GM12864 (cell line): Measurements from ENCODE around the gene TRERF1.

ENCODE experiments used
- DNase-seq: peaks from one replicate; pipeline ENCODE4 v3.0.0-alpha.2; 2011; ENCODE audit warnings: low read depth
- H3K4me3 ChIP-seq: 2 replicates; pipeline ENCODE4 v1.5.1; 2011; ENCODE audit warnings: mild to moderate bottlenecking, low read depth, low read length, control low read depth
- CTCF ChIP-seq: IDR thresholded peaks from 2 replicates; pipeline ENCODE4 v1.5.1; 2011; ENCODE audit warnings: low read depth, mild to moderate bottlenecking, moderate library complexity, low read length, control low read depth, inconsistent platforms; ENCODE audit errors: missing control alignments

Gene TRERF1

GRCh38 chr6:42271834-42272805 lies 179.6 kb downstream of the TRERF1 start:
- TF ChIP-seq CTCF: no peak
- no peak overlapping the region for H3K4me3 ChIP-seq
- no peak for DNase-seq

GRCh38 chr6:42269974-42270510 lies 181.7 kb downstream of the TRERF1 start:
- TF ChIP-seq CTCF: no peak
- no peak overlapping the region for H3K4me3 ChIP-seq
- DNase-seq: peak; percentile 67

GRCh38 chr6:42269553-42269952 lies 182.2 kb downstream of the TRERF1 start:
- TF ChIP-seq CTCF: no peak
- no peak overlapping the region for H3K4me3 ChIP-seq
- DNase-seq: peak; percentile 94

GRCh38 chr6:42268835-42269204 lies 182.9 kb downstream of the TRERF1 start:
- TF ChIP-seq CTCF: no peak
- H3K4me3 ChIP-seq: no peak overlapping the region
- DNase-seq: no peak

GRCh38 chr6:42268016-42268834 lies 183.5 kb downstream of the TRERF1 start:
- H3K4me3 ChIP-seq: no peak overlapping the region
- TF ChIP-seq CTCF: no peak
- DNase-seq: no peak

- no peak for DNase-seq
These were observed 185.2 kb downstream of the TRERF1 start for GRCh38 chr6:42266538-42266937.

More at GRCh38 chr6:42266538-42266937, 185.2 kb downstream of the TRERF1 start:
- no peak for TF ChIP-seq CTCF
- no peak overlapping the region for H3K4me3 ChIP-seq
